ENCODE results near the gene PFKM. TPM values are rescaled to one million over a fixed set of nuclear protein-coding genes. Genes with fewer than 3 reads are reported as not detected.
"Not testable (repeated sequence)": the region's sequence is repeated elsewhere in the genome, so short reads cannot be mapped to it uniquely, and the experiment has no call there.

Gene PFKM
- total RNA-seq, 2 donors from 2014 or later: 50.1 to 62.2 TPM

DNA sequence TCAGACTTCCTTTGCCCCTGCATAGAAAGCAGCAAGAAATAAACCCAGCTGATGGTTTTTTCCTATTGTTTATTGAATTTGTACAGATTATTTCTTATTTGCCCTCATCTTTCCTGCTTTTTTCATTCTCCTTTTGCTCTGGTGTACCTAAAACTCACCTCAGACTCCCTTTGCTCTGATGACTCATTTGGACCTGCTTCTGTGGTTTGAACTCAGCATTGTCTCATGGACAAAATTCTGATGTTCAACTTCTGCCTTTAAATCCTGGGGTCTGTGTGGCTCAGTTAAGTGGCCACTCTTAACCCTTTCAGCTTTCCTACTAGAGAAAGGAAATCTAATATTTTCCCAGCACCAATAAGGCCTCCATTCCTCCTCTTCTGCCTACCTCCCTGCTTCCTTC, 9.7 kb upstream of the PFKM start:
- ATAC-seq (ENCODE audit: insufficient number of reproducible peaks, low FRiP score, low read depth) (no peak), DNase-seq (ENCODE audit: low spot score) (no peak)
- Histone ChIP-seq H3K27me3 (replicated peaks; ENCODE audit: insufficient read depth) (no peaks in the 10 kb centered on the region), H3K9me3 (no peaks in the 10 kb centered on the region), H3K4me1 (ENCODE audit: control insufficient read depth in 1 of 2, low read depth in 2 of 2) (peaks cover 12 to 14% of the 10 kb centered on the region in 2 donors), H3K4me3 (no peak overlapping the region), H3K27ac (no peak overlapping the region), H3K36me3 (no peaks in the 10 kb centered on the region)
- TF ChIP-seq, protein P1, sequence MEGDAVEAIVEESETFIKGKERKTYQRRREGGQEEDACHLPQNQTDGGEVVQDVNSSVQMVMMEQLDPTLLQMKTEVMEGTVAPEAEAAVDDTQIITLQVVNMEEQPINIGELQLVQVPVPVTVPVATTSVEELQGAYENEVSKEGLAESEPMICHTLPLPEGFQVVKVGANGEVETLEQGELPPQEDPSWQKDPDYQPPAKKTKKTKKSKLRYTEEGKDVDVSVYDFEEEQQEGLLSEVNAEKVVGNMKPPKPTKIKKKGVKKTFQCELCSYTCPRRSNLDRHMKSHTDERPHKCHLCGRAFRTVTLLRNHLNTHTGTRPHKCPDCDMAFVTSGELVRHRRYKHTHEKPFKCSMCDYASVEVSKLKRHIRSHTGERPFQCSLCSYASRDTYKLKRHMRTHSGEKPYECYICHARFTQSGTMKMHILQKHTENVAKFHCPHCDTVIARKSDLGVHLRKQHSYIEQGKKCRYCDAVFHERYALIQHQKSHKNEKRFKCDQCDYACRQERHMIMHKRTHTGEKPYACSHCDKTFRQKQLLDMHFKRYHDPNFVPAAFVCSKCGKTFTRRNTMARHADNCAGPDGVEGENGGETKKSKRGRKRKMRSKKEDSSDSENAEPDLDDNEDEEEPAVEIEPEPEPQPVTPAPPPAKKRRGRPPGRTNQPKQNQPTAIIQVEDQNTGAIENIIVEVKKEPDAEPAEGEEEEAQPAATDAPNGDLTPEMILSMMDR (IDR thresholded peaks at IDR 0.05): no peak

DNA sequence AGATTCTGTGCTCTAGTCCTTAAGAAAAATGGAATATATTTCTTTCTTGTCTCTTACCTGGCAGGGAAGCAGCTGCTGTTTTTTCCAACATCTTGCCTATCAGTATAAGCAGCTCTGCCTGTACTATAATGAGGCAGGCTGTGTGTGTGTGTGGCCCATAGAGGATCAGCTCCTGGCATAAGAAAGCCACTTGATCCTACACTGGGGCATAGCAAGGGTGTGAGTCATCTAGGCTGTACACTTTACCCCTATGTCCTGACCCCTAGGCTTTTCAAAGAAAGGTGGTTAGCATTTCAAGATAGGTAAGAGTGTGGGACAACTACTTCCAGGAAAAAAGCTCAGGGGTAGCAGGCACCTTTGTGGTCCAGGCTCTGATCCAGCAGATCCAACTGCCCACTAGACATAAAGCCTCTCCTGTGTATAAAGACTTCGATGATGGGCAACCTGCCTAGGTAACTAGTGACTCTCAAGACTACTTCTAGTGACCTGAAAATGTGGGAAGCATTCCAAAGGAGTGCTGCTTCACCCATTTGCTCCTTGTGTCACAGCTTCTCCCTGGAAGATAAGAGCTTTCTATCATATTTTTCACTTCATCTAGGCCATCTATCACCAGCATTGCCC, 8.4 kb upstream of the PFKM start:
- TF ChIP-seq, protein P1 (IDR thresholded peaks at IDR 0.05): no peak
- Histone ChIP-seq H3K4me3 (no peak overlapping the region), H3K27ac (no peak overlapping the region), H3K36me3 (no peaks in the 10 kb centered on the region), H3K27me3 (replicated peaks; ENCODE audit: insufficient read depth) (no peaks in the 10 kb centered on the region), H3K4me1 (ENCODE audit: control insufficient read depth in 1 of 2, low read depth in 2 of 2) (peaks cover 6 to 8% of the 10 kb centered on the region in 2 donors), H3K9me3 (no peaks in the 10 kb centered on the region)
- no peak for DNase-seq (ENCODE audit: low spot score)
- no peak for ATAC-seq (ENCODE audit: insufficient number of reproducible peaks, low FRiP score, low read depth)

DNA sequence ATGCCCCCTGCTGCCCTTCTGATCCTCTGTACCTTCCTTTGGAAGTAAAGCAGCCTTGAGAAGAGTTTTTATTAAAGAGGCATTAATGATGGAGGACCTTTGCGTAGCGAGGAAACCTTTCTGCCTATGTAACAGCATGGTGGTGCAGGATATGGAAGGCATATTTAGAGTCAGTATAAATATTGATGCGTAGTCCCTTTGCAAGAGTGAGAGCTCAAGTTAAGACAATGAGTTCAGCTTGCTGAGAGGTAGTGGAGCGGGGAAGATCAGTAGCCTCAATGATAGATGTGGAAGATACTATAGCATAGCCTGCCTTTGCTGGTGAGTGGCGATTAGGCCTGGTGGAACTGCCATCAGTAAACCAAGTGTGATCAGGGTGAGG, 7.9 kb upstream of the PFKM start:
- not testable (repeated sequence) for H3K27ac ChIP-seq; H3K9me3 ChIP-seq; DNase-seq (ENCODE audit: low spot score); H3K4me1 ChIP-seq (ENCODE audit: control insufficient read depth in 1 of 2, low read depth in 2 of 2); H3K4me3 ChIP-seq; H3K36me3 ChIP-seq; H3K27me3 ChIP-seq (replicated peaks; ENCODE audit: insufficient read depth); ATAC-seq (ENCODE audit: insufficient number of reproducible peaks, low FRiP score, low read depth)

DNA sequence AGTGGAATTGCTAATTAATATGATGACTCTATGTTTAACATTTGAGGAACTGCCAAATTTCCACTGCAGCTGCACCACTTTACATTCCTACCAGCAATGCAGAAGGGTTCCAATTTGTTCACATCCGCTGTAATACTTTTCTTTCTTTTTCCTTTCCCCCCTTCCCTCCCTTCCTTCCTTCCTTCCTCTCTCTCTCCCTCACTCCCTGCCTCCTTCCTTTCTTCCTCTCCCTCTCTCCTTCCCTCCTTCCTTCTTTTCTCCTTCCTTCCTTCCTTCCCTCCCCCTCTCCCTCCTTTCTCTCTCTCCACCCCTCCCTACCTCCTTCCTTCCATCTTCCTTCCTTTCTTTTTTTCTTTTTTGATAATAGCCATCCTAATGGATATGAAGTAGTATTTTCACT, 3.2 kb upstream of the PFKM start:
- DNase-seq (ENCODE audit: low spot score) (no peak), ATAC-seq (ENCODE audit: insufficient number of reproducible peaks, low FRiP score, low read depth) (no peak)
- no peak overlapping the region for H3K4me3 ChIP-seq
- TF ChIP-seq, protein P1 (IDR thresholded peaks at IDR 0.05): no peak
- H3K27ac ChIP-seq: no peak overlapping the region
- H3K27me3 ChIP-seq (replicated peaks; ENCODE audit: insufficient read depth): no peaks in the 10 kb centered on the region
- H3K9me3 ChIP-seq: no peaks in the 10 kb centered on the region
- H3K36me3 ChIP-seq: no peaks in the 10 kb centered on the region
- H3K4me1 ChIP-seq (ENCODE audit: control insufficient read depth in 1 of 2, low read depth in 2 of 2): peaks cover 3 to 19% of the 10 kb centered on the region in 2 donors

DNA sequence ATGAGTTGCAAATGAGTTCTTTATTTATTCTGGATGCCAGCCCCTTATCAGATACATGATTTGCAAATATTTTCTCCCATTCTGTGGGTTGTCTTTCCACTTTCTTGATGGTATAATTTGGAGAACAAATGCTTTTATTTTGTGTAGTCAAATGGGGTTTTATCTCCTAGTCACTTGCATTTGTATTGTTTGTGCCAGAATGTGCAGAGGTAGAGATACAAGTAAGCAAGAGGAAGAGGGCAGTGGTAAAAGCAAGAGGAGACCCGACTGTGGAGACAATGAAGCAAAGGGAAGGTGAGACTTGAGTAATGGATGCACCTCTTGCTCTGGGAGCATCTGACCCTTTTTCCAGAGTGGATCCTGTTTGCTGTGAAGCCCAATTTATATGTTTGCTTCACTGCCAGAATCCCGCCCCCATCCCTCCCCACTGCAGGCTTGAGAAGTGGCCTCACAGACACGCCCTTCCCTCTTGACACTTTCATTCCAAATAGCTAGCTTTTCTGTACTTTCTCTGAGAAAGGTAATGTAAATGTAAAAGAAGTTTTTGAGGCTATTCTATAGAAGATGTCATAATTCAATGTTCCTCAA, 786 bp upstream of the PFKM start:
- ATAC-seq (ENCODE audit: insufficient number of reproducible peaks, low FRiP score, low read depth) (no peak), DNase-seq (ENCODE audit: low spot score) (no peak)
- Histone ChIP-seq H3K27ac (peak overlapping the region in 1 of 2 donors; percentile 49), H3K4me1 (ENCODE audit: control insufficient read depth in 1 of 2, low read depth in 2 of 2) (peaks cover 3 to 22% of the 10 kb centered on the region in 2 donors), H3K27me3 (replicated peaks; ENCODE audit: insufficient read depth) (no peaks in the 10 kb centered on the region), H3K4me3 (peak overlapping the region; percentile 93), H3K9me3 (no peaks in the 10 kb centered on the region), H3K36me3 (no peaks in the 10 kb centered on the region)
- TF ChIP-seq, protein P1 (IDR thresholded peaks at IDR 0.05): no peak

DNA sequence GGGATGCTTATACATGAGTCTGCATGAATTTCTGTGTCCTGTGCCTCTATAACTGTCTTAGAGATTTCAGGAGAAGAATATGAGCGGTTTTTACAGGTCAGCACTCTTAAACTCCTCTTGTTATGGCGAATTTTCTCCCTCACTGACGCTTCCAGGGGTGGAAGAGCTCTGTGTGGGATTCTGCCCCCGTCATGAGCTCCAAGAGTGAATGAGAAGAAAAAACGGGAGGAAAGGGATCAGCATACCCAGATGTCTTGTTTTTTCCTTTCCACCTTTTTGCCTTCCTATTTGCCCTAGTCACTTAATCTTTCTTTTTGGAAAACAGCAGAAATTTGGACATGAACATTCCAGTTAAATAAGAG, 651 bp downstream of the PFKM start:
- no peak for DNase-seq (ENCODE audit: low spot score)
- TF ChIP-seq, protein P1 (IDR thresholded peaks at IDR 0.05): no peak
- no peaks in the 10 kb centered on the region for H3K36me3 ChIP-seq

More for the DNA sequence above, 651 bp downstream of the PFKM start:
- no peaks in the 10 kb centered on the region for H3K9me3 ChIP-seq
- H3K27me3 ChIP-seq (replicated peaks; ENCODE audit: insufficient read depth): no peaks in the 10 kb centered on the region
- peak overlapping the region; percentile 93 for H3K4me3 ChIP-seq
- peaks cover 3 to 22% of the 10 kb centered on the region in 2 donors for H3K4me1 ChIP-seq (ENCODE audit: control insufficient read depth in 1 of 2, low read depth in 2 of 2)
- no peak for ATAC-seq (ENCODE audit: insufficient number of reproducible peaks, low FRiP score, low read depth)
- H3K27ac ChIP-seq: peak overlapping the region; percentile 49 to 51
